Stomach (tissue), 9 donors: ENCODE data around the gene DNAI1. TPM values are rescaled to one million over a fixed set of nuclear protein-coding genes. Genes with fewer than 3 reads are reported as not detected.

Source experiments
- DNase-seq, 2 donors: peaks; one replicate each; pipeline versions ENCODE4 v3.0.0 to v3.0.0-alpha.2; 2013 to 2019
- H3K27ac ChIP-seq, 5 donors: fragments of 200-600 bp in 4 of 5; sonication (generic) in 4 of 5; one replicate each; pipeline ENCODE4 v1.5.1; 2013 to 2019; ENCODE audit warnings: mild to moderate bottlenecking in 1 of 5, moderate library complexity in 1 of 5
- H3K27me3 ChIP-seq, 3 donors: fragments of 200-600 bp; sonication (generic); one replicate each; pipeline ENCODE4 v1.5.1; 2017 to 2019; ENCODE audit warnings: mixed run types in 1 of 3
- H3K36me3 ChIP-seq, 4 donors: fragments of 200-600 bp; sonication (generic); 1 replicate in 3 of 4; 2 replicates in 1 of 4; pipeline ENCODE4 v1.5.1; 2016 to 2019
- H3K4me1 ChIP-seq, 4 donors: fragments of 200-600 bp; sonication (generic); one replicate each; pipeline ENCODE4 v1.5.1; 2016 to 2019
- H3K4me3 ChIP-seq, 4 donors: fragments of 200-600 bp; sonication (generic) in 3 of 4; one replicate each; pipeline ENCODE4 v1.5.1; 2016 to 2019; ENCODE audit warnings: mild to moderate bottlenecking in 1 of 4
- H3K9me3 ChIP-seq, 4 donors: fragments of 200-600 bp; sonication (generic); one replicate each; pipeline ENCODE4 v1.5.1; 2016 to 2019
- CTCF ChIP-seq, 7 experiments: fragments of 450-650 bp in 4 of 7; fragments of 200-600 bp in 3 of 7; sonication (generic) in 3 of 7; IDR thresholded peaks; one replicate each; pipeline ENCODE4 v1.5.1; 2016 to 2019; ENCODE audit warnings: antibody characterized with exemption in 7 of 7, control low read depth in 2 of 7, mild to moderate bottlenecking in 1 of 7
- EP300 ChIP-seq: sonication (generic); formaldehyde crosslinking; IDR thresholded peaks from one replicate; pipeline ENCODE4 v1.6.1; 2017; ENCODE audit warnings: antibody characterized with exemption
- POLR2A ChIP-seq, 4 donors: fragments of 450-650 bp; IDR thresholded peaks; one replicate each; pipeline ENCODE4 v1.6.1; 2016; ENCODE audit warnings: antibody characterized with exemption in 4 of 4, control low read depth in 2 of 4, mild to moderate bottlenecking in 1 of 4, moderate library complexity in 1 of 4
- POLR2AphosphoS5 ChIP-seq, 3 donors: sonication (generic); formaldehyde crosslinking; IDR thresholded peaks; one replicate each; pipeline ENCODE4 v1.6.1; 2016; ENCODE audit warnings: antibody characterized with exemption in 3 of 3
- WGBS, 5 donors: extraction: QIAGEN DNeasy Blood & Tissue Kit in 3 of 5; methylation state at CpG; one replicate each; pipeline versions ENCODE4 v1.1.5 to v1.1.7; 2013 to 2018; 5-methylcytosine and 5-hydroxymethylcytosine counted together
- intact Hi-C: fragments of 100-400 bp; cut with DNase I; formaldehyde crosslinking; loops from one replicate; pipeline ENCODE4 v1.15.1; 2023; ENCODE audit warnings: low total_unique reads
- polyA plus RNA-seq, 3 donors: library from polyadenylated mRNA; stranded (reverse); fragments of 200-250 nt; gene quantifications; one replicate each; pipeline ENCODE4 v1.2.3, GENCODE V29; 2013
- total RNA-seq, 5 donors: library from RNA; depleted of rRNA; stranded (reverse); fragments of >200 nt; gene quantifications; one replicate each; pipeline versions ENCODE4 v1.1.0 to v1.2.3, GENCODE V29; 2014 to 2016
- donor health status: healthy with polysubstance abuse.
- donor health status: Bipolar disorder and iron deficiency.
- donor health status: healthy.

The DNAI1 gene
- total and polyA plus RNA-seq, 8 donors, result 0.31 to 1.0 TPM; not detected in 6

DNA sequence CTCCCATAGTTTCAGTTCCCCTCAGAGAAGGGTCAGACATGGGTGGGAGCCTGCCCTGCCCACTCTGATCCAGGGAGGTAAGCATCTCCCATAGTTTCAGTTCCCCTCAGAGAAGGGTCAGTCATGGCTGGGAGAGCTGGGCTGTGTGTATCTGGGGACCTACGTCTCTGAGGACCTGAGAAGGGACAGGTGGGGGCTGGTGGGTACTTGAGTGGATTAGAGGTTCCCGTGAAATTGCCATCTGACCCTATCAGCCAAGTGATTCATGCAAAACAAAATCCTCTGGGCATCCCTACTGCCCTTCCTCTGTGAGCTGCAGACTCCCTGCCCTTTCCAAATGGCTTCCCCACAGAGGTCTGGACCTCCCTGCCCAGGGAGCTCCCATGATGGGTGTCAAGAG, 60.3 kb downstream of the DNAI1 start:
- Histone ChIP-seq H3K27ac (no peak overlapping the region), H3K4me3 (no peak overlapping the region), H3K9me3 (no peaks in the 10 kb centered on the region), H3K4me1 (peaks cover 3 to 17% (median 15%) of the 10 kb centered on the region in 4 donors), H3K36me3 (no peaks in the 10 kb centered on the region), H3K27me3 (peaks cover 0 to 9% (median 0%) of the 10 kb centered on the region in 3 donors)
- intact Hi-C loops, result no loop called here
- TF ChIP-seq CTCF (IDR thresholded peaks at IDR 0.05) (no peak), POLR2A (IDR thresholded peaks at IDR 0.05) (no peak), EP300 (no peak), POLR2AphosphoS5 (IDR thresholded peaks at IDR 0.05) (no peak)
- DNase-seq, result no peak
- whole genome bisulfite sequencing, 5 donors, result 82 to 100% (median 88%) methylated on average over 2 of the region's 2 CpGs

- peaks cover 3 to 17% (median 13%) of the 10 kb centered on the region in 4 donors for H3K4me1 ChIP-seq
- 71 to 86% (median 75%) methylated on average over 2 of the region's 2 CpGs for WGBS, 5 donors
- no peak overlapping the region for H3K4me3 ChIP-seq
- intact Hi-C loops, result no loop called here
- no peaks in the 10 kb centered on the region for H3K9me3 ChIP-seq
- H3K36me3 ChIP-seq, result no peaks in the 10 kb centered on the region
- H3K27ac ChIP-seq, result no peak overlapping the region
- H3K27me3 ChIP-seq, result peaks cover 0 to 9% (median 0%) of the 10 kb centered on the region in 3 donors
- DNase-seq, result no peak
- no peak for TF ChIP-seq EP300
- no peak for TF ChIP-seq CTCF (IDR thresholded peaks at IDR 0.05)
- no peak for TF ChIP-seq POLR2A (IDR thresholded peaks at IDR 0.05)
- no peak for TF ChIP-seq POLR2AphosphoS5 (IDR thresholded peaks at IDR 0.05)
Measured at GRCh38 chr9:34519321-34520020, 60.9 kb downstream of the DNAI1 start.

DNA sequence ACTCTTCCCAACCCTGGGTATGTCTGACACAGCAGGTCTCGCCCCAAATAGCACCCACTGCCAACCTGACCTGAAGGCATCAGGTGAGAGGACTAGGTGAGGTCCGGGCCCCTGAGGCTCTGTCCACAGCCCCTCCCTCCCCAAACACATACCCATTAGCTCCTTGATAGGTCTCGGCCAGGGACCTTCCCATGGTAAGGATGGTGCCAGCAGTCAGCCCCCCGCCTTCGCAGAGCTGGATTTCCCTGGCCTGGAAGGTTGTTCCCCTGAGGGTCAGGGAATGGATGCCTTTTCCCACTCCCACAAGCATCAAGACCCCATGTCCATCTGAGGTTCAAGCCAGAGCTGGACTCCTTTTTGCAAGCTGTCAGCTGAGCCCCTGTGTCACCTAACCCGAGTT, 61.5 kb downstream of the DNAI1 start:
- 77 to 88% (median 86%) methylated on average over 4 to 6 of the region's 6 CpGs for WGBS, 5 donors
- no peak for TF ChIP-seq EP300
- Histone ChIP-seq H3K27me3 (peaks cover 0 to 9% (median 0%) of the 10 kb centered on the region in 3 donors), H3K9me3 (no peaks in the 10 kb centered on the region), H3K27ac (no peak overlapping the region), H3K36me3 (no peaks in the 10 kb centered on the region), H3K4me1 (peaks cover 3 to 17% (median 13%) of the 10 kb centered on the region in 4 donors), H3K4me3 (no peak overlapping the region)
- no peak for DNase-seq
- intact Hi-C loops, result no loop called here

- Histone ChIP-seq H3K27ac (no peak overlapping the region), H3K36me3 (no peaks in the 10 kb centered on the region), H3K27me3 (peaks cover 0 to 9% (median 0%) of the 10 kb centered on the region in 3 donors), H3K4me1 (peaks cover 3 to 17% (median 13%) of the 10 kb centered on the region in 4 donors), H3K9me3 (no peaks in the 10 kb centered on the region), H3K4me3 (no peak overlapping the region)
- TF ChIP-seq POLR2AphosphoS5 (IDR thresholded peaks at IDR 0.05), result no peak
- WGBS, 5 donors, result 90 to 93% (median 92%) methylated on average over 5 to 6 of the region's 6 CpGs
- no peak for DNase-seq
- intact Hi-C loops, result no loop called here
Measured at GRCh38 chr9:34520505-34521385, 62.1 kb downstream of the DNAI1 start.

DNA sequence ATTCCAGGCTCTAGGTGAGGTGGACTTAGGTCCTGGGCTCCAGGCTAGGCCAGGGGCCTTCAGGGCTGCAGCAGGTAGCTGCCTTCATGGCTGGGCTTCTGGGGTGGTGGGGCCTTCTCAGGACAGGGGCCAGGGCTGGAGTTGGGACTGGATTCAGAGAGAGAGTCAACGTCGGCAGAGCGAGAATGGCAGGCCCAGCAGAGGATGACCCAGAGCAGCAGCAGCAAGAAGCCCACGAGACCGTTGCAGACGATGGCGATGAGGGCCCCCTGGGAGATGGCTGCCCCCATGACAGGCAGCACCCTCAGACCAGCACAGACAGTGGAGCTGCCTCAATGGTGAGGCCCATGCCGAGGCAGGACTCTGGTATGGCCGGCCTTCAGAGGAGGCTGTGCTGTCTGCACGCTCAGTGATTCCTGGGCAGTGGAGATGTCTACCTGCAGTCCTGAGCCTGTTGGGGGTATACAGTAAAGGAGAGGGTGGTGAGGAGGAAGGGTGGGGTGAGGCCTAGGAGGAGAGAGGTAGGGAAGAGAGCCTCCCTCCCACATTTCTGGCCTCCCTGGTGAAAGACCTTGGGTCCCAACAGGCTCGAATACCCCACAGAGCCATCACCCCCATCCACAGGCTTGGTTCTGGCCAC, 62.9 kb downstream of the DNAI1 start:
- DNase-seq, result no peak
- Histone ChIP-seq H3K27me3 (peaks cover 0 to 9% (median 0%) of the 10 kb centered on the region in 3 donors), H3K4me3 (peak overlapping the region in 1 of 4 donors; percentile 55), H3K27ac (no peak overlapping the region), H3K36me3 (no peaks in the 10 kb centered on the region), H3K9me3 (no peaks in the 10 kb centered on the region), H3K4me1 (peaks cover 3 to 17% (median 13%) of the 10 kb centered on the region in 4 donors)
- WGBS, 5 donors, result 87 to 98% (median 94%) methylated on average over 11 of the region's 11 CpGs
- intact Hi-C loops, result no loop called here
- TF ChIP-seq EP300 (no peak), CTCF (IDR thresholded peaks at IDR 0.05) (no peak), POLR2A (IDR thresholded peaks at IDR 0.05) (no peak)
